ENCODE results near the gene WNT5A. TPM values are rescaled to one million over a fixed set of nuclear protein-coding genes. Genes with fewer than 3 reads are reported as not detected.
A peak's percentile ranks its signal among the peaks of the same experiment; 100 is the strongest.

The WNT5A gene
- total and polyA plus RNA-seq, 2 experiments from 2014 or later, result 76.1 to 298 TPM

DNA sequence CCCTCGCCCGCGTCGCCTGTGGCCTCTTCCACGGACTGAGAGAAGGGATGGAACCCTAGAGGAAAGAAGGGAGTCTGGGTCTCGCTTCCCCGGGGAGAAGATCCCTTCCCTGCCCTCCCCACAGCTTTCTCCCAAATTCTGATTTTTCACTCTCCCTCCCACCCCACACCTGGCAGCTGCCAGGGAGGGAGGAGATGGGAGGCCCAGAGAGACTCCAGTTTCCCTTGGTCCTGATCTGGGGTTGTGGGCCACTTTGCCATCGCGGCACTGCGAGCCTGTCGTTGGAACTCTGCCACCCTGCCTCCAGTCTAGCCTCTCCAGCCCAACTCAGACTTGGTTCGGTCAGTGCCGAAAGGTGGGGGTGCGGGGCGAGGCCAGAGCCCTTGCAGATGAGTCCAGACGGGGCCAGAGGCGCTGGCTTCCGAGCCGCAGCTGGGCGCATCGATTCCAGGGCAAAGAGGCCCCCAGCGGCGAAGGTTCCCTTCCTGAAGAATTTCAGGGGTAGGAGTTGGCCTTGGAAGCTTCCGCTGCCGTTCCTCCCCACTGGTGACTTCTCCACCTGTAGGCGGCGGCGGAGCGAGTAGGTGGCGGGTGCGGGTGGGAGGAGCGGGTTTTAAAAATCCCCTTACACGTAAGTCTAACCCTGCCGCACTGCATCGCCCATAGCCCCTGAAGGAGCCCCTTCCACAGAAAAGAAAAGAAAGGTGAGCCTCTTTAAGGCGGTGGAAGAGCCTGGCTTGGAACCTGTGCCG lies 5.2 kb downstream of the WNT5A start:
- Histone ChIP-seq H2AFZ (peak overlapping the region; percentile 5; the same call in 1 of the 2 replicates), H3K9me3 (ENCODE audit: low read depth) (no peaks in the 10 kb centered on the region), H3K79me2 (ENCODE audit: insufficient read depth) (peaks cover 98% of the 10 kb centered on the region), H3K4me2 (ENCODE audit: unreplicated experiment) (peak overlapping the region; percentile 75), H4K20me1 (ENCODE audit: insufficient read depth) (no peaks in the 10 kb centered on the region), H3F3A (ENCODE audit: insufficient read depth) (peaks cover 58% of the 10 kb centered on the region), H3K4me3 (peak overlapping the region; percentile 97), H3K4me1 (ENCODE audit: insufficient read depth) (peaks cover 33% of the 10 kb centered on the region), H3K9me2 (ENCODE audit: insufficient read depth) (no peaks in the 10 kb centered on the region), H3K27ac (peak overlapping the region; percentile 73), H3K36me3 (ENCODE audit: low read depth) (peaks cover 25% of the 10 kb centered on the region), H3K9ac (peak overlapping the region; percentile 78), H3K27me3 (replicated peaks; ENCODE audit: insufficient read depth) (no peaks in the 10 kb centered on the region)
- 4 to 5% methylated on average over 29 to 32 of the region's 37 CpGs for whole genome bisulfite sequencing, 2 experiments (ENCODE audit: low coverage in 1 of 2, low lambda C conversion rate in 2 of 2, missing lambda C conversion rate in 2 of 2)
- in situ Hi-C loops (cut with MboI), result loop anchor here (10.0 to 25.0 kb wide), 3 partner anchors 317 to 1045 kb away; no protein-coding TSS in a partner anchor
- DNase-seq, result peak; percentile 73
- TF ChIP-seq EZH2 (IDR thresholded peaks at IDR 0.05; ENCODE audit: insufficient read depth, poor library complexity, severe bottlenecking), result no peak
- TF ChIP-seq EZH2phosphoT487 (IDR thresholded peaks at IDR 0.05; ENCODE audit: insufficient read depth, low read depth), result no peak

DNA sequence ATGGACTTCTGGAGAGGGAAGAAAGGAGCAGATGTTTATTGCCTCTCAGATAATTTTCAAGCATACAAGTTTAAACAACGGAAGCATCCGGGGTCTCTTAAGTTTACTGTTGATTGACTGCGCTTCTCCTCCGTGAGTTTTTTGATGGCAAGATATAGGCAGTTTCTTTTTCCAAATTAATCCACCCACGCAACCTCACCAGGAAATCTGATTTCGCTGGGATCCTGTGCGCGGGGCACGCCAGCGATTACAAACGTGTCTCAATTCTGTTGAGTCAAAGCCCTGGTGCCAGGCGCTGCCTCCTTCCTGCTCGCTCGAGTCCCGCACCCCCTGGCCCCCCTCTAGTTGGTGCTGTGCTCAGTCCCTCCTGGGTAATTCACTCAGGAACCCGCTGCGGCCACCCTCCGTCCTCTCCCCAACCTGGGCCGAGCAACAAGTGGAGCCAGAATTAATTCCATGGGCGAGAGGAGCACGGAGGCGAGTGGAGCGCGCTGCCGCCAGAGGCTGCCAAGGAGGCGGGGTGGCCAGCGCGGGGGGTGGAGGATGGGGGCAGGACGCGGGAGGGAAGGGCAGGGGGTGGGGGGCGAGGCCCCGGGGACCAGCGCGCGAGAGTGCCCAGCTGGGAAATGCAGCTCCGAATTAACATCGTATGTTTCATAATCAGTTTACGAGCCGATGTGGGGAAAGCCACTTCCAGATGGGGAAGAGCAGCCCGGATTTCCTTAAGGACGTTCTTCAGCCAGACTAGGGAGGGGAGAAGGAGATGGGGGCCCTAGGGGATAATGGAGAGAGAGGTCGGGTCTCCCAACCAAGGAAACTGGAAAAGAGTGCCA lies 6.0 kb downstream of the WNT5A start:
- Histone ChIP-seq H3K9me3 (ENCODE audit: low read depth) (no peaks in the 10 kb centered on the region), H3K36me3 (ENCODE audit: low read depth) (peaks cover 32% of the 10 kb centered on the region), H3K4me1 (ENCODE audit: insufficient read depth) (peaks cover 41% of the 10 kb centered on the region), H3K4me2 (ENCODE audit: unreplicated experiment) (peak overlapping the region; percentile 75), H3K27me3 (replicated peaks; ENCODE audit: insufficient read depth) (no peaks in the 10 kb centered on the region), H3K27ac (peak overlapping the region; percentile 73), H3K4me3 (peak overlapping the region; percentile 97), H4K20me1 (ENCODE audit: insufficient read depth) (no peaks in the 10 kb centered on the region), H3K9me2 (ENCODE audit: insufficient read depth) (no peaks in the 10 kb centered on the region), H2AFZ (0 out of 2 replicates have a peak overlapping the region, but pooled peaks have one; percentile 5), H3K9ac (peak overlapping the region; percentile 78), H3F3A (ENCODE audit: insufficient read depth) (peaks cover 66% of the 10 kb centered on the region), H3K79me2 (ENCODE audit: insufficient read depth) (peaks cover 98% of the 10 kb centered on the region)
- DNase-seq, result peak; percentile 91
- in situ Hi-C loops (cut with MboI), result loop anchor here (10.0 to 25.0 kb wide), 3 partner anchors 316 to 1044 kb away; no protein-coding TSS in a partner anchor
- TF ChIP-seq EZH2phosphoT487 (IDR thresholded peaks at IDR 0.05; ENCODE audit: insufficient read depth, low read depth), result no peak
- TF ChIP-seq EZH2 (IDR thresholded peaks at IDR 0.05; ENCODE audit: insufficient read depth, poor library complexity, severe bottlenecking), result no peak
- 5 to 7% methylated on average over 35 to 42 of the region's 42 CpGs for WGBS, 2 experiments (ENCODE audit: low coverage in 1 of 2, low lambda C conversion rate in 2 of 2, missing lambda C conversion rate in 2 of 2)

GRCh38 chr3:55477306-55478303 lies 9.5 kb downstream of the WNT5A start:
- TF ChIP-seq EZH2phosphoT487 (IDR thresholded peaks at IDR 0.05; ENCODE audit: insufficient read depth, low read depth) (no peak), EZH2 (IDR thresholded peaks at IDR 0.05; ENCODE audit: insufficient read depth, poor library complexity, severe bottlenecking) (no peak)
- no peaks in the 10 kb centered on the region for H3K9me3 ChIP-seq (ENCODE audit: low read depth)
- H3K4me1 ChIP-seq (ENCODE audit: insufficient read depth), result peaks cover 36% of the 10 kb centered on the region
- no peaks in the 10 kb centered on the region for H4K20me1 ChIP-seq (ENCODE audit: insufficient read depth)
- H3K36me3 ChIP-seq (ENCODE audit: low read depth), result peaks cover 50% of the 10 kb centered on the region
- peaks cover 93% of the 10 kb centered on the region for H3K79me2 ChIP-seq (ENCODE audit: insufficient read depth)
- peak overlapping the region; percentile 75 for H3K4me2 ChIP-seq (ENCODE audit: unreplicated experiment)
- no peak overlapping the region for H2AFZ ChIP-seq
- H3K27me3 ChIP-seq (replicated peaks; ENCODE audit: insufficient read depth), result no peaks in the 10 kb centered on the region
- in situ Hi-C loops (cut with MboI), result loop anchor here (25.0 kb wide), 1 partner anchor 1040 kb away; no protein-coding TSS in a partner anchor
- peak overlapping the region; percentile 97 for H3K4me3 ChIP-seq
- H3K9me2 ChIP-seq (ENCODE audit: insufficient read depth), result no peaks in the 10 kb centered on the region
- peak overlapping the region; percentile 73 for H3K27ac ChIP-seq
- H3F3A ChIP-seq (ENCODE audit: insufficient read depth), result peaks cover 57% of the 10 kb centered on the region
- WGBS, 2 experiments (ENCODE audit: low coverage in 1 of 2, low lambda C conversion rate in 2 of 2, missing lambda C conversion rate in 2 of 2), result 74 to 78% methylated on average over 9 of the region's 9 CpGs
- peak overlapping the region; percentile 78 for H3K9ac ChIP-seq
- no peak for DNase-seq

Measured in GM23248 (cell line).